HL-60 (cell line): ENCODE measurements around the gene UBTD2.

Experiments used
- CTCF ChIP-seq: IDR thresholded peaks from one replicate; pipeline ENCODE4 v1.5.1; 2011; ENCODE audit warnings: low read length, control low read depth, inconsistent platforms; ENCODE audit not compliant: insufficient read depth
- GABPA ChIP-seq: IDR thresholded peaks from 2 replicates; pipeline ENCODE4 v1.6.1; 2012; ENCODE audit warnings: low read depth
- POLR2AphosphoS5 ChIP-seq: IDR thresholded peaks from 2 replicates; pipeline ENCODE4 v1.6.1; 2012; ENCODE audit warnings: low read depth
- REST ChIP-seq: IDR thresholded peaks from 2 replicates; pipeline ENCODE4 v1.6.1; 2012; ENCODE audit warnings: low read depth; ENCODE audit not compliant: insufficient replicate concordance
- SPI1 ChIP-seq: IDR thresholded peaks from 2 replicates; pipeline ENCODE4 v1.6.1; 2012; ENCODE audit warnings: low read depth, mild to moderate bottlenecking, borderline replicate concordance

GRCh38 chr5:172285226-172286143, 1.9 kb upstream of the UBTD2 start:
- no peak for TF ChIP-seq CTCF
- TF ChIP-seq GABPA = no peak
- no peak for TF ChIP-seq REST
- no peak for TF ChIP-seq POLR2AphosphoS5
- no peak for TF ChIP-seq SPI1
